ENCODE measurements around the gene PDCD1.
A peak's percentile ranks its signal among the peaks of the same experiment; 100 is the strongest.
"Not testable (repeated sequence)": the region's sequence is repeated elsewhere in the genome, so short reads cannot be mapped to it uniquely, and the experiment has no call there.

Gene PDCD1

DNA sequence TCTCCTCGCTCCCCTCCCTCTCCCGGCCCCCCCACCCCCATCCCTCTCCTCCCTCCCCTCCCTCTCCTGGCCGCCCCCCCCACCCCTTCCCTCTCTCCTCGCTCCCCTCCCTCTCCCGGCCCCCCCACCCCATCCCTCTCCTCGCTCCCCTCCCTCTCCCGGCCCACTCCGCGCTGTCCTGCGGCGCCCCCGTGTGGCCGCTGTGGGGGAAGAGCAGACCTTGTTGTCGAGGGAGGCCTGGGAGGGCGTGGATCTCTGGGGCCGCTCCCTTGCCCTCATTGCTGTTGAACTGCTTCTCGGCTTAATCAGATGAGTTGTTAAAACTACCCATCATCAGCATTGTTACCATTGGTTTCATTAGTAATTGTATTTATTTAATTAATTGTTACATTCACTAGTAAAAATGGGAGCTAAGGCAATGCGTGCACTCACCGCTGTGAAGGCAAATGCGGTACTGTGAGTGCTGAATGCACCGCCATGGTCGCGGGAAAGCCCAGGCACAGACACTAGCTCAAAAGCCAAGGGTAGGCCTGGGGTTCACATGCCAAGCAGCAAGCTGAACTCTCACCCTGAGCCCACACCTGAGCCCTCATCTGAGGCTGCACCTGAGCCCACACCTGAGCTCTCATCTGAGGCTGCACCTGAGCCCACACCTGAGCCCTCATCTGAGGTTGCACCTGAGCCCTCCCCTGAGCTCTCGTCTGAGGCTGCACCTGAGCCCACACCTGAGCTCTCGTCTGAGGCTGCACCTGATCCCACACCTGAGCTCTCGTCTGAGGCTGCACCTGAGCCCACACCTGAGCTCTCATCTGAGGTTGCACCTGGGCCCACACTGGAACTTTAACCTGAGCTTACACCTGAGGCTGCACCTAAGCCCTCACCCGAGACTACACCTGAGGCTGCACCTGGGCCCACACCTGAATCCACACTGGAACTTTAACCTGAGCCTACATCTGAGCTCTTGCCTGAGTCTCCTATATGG is 19.6 kb upstream of the PDCD1 start:
- peak; percentile 56 to 71 (median 60) for DNase-seq

GRCh38 chr2:241877197-241877685 is 18.5 kb upstream of the PDCD1 start:
- no peak for DNase-seq

DNA sequence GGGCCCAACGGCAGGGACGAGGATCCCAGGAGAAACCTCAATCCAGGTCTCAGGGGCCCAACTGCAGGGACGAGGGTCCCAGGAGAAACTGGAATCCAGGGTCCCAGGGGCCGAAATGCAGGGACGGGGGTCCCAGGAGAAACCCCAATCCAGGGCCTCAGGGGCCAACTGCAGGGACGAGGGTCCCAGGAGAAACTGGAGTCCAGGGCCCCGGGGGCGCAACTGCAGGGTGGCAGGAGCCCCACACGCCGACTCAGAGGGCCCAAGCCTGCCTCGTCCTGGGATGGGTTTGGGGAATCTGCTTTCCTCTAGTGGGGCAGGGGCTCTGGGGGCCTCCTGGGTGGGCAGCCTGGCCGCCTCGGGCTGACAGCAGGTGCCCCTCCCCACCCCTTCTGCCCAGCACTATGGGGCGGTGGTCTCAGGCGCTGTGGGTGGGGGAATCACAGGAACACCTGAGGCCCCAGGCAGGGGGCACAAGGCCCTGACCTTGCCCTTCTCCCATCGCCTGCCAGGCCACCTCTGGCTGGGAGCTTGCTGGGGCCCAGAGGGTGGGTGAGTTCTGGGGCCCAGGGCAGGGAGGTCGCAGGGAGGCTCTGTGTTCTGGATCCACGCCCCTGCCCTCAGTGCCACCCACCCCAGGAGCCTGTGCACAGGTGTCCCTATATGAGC is 18.0 kb upstream of the PDCD1 start:
- DNase-seq, result no peak

DNA sequence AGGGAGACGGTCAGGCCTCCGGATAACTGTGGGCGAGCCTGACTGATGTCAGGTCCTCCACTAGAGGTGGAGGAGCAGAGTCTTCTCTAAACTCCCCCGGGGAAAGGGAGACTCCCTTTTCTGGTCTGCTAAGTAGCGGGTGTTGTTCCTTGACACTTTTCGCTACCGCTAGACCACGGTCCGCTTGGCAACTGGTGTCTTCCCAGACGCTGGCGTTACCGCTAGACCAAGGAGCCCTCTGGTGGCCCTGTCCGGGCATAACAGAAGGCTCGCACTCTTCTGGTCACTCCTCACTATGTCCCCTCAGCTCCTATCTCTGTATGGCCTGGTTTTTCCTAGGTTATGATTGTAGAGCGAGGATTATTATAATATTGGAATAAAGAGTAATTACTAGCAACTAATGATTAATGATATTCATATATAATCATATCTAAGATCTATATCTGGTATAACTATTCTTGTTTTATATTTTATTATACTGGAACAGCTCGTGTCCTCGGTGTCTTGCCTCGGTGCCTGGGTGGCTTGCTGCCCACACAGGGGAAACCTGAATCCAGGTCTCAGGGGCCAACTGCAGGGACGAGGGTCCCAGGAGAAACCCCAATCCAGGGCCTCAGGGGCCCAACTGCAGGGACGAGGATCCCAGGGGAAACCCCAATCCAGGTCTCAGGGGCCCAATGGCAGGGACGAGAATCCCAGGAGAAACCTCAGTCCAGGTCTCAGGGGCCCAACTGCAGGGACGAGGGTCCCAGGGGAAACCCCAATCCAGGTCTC is 17.2 kb upstream of the PDCD1 start:
- not testable (repeated sequence) for DNase-seq

DNA sequence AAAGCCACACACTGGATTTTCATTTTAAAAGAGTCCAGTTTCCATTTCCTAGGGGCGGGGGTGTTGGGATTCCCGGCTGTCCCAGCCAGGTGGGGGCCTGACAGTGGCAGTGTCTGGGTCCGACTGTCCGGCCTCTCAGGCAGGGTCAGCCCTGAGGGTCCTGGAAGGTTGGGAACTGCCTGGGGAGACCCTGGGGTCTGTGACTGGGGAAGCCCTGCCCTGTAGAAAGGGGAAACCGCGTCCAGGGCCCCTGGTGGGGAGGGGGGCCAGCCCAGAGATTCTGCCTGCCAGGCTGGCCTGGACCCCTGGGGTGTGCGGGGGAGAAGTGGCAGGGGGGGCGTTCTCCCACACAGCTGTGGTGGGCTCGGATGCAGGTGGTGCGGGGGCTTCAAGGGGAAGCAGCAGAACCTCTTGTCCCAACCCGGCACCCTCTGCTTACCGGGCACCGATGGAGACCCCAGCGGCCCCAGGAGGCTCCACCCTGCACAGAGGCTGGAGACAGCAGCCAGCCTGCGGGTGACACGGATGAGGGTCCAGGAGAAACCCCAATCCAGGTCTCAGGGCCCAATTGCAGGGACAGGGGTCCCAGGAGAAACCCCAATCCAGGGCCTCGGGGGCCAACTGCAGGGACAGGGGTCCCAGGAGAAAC is 15.7 kb upstream of the PDCD1 start:
- no peak for DNase-seq

DNA sequence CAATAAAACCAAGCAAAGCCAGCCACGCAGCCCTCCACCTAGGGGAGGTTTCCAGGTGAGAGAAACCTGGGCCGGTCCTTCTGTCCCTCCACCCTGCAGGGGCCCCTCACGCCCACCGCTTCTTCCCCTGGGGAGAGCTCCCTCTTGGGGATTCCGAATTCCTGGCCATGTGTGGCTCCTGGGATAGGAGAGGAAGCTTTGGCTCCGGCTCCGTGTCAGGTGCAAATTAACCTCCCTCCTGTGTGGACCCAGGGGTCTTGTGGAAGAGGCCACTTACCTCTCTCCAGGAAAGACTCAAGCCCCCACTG is 15.1 kb upstream of the PDCD1 start:
- no peak for DNase-seq

- no peak for DNase-seq
Observed at GRCh38 chr2:241873081-241873802, 14.5 kb upstream of the PDCD1 start.

DNA sequence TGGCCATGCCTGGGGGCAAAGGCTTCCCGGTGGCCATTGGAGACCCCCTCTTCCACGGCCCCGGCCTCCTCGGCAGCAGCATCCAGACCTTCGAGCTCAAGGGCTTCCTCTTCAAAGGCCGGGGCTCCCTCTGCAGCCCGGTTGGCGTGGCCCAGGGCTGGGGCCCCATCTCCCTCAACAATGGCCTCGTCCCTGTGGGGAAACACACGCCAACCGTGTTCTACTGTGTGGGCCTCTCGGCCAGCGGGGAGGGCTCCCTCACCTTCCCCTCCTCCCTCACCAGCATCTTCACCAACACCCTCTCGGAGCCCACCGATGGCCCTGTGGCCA is 13.6 kb upstream of the PDCD1 start:
- DNase-seq, result no peak

DNA sequence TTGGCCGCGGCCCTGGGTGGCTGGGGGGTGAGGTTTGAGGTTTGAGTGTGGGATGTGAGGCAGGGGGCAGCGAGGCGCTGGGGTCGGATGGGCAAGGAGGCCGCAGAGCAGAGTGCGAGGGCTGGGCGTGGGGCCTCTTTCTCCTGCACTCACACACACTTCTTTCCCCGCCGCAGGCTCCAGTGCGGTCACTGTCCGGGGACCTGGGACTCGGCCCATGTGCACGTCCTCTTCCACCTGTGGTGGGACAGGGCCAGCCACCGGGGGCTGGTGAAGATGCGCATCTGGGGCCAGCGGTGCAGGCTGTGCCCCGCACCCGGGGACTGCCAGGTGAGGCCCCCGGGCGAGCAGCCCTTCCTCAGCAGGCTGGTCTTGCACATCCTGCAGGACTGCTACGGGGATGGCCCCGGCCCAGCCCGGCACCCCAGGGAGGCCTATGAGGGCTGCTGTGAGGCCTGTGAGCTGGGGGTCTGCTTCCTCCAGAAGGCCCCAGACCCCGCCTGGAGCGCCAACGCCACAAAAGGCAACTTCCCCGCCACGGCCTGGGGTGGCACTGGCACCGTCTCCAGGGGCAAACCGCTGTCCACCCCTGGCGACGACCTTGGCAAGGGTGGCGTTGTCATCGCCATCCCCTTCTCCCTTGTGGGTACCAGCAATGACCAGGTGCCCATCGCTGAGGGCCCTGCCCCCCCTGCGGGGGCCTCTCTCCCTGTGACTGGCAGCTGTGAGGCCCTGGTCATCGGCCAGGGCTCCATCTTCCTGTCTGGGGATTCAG is 13.0 kb upstream of the PDCD1 start:
- DNase-seq, result no peak

DNA sequence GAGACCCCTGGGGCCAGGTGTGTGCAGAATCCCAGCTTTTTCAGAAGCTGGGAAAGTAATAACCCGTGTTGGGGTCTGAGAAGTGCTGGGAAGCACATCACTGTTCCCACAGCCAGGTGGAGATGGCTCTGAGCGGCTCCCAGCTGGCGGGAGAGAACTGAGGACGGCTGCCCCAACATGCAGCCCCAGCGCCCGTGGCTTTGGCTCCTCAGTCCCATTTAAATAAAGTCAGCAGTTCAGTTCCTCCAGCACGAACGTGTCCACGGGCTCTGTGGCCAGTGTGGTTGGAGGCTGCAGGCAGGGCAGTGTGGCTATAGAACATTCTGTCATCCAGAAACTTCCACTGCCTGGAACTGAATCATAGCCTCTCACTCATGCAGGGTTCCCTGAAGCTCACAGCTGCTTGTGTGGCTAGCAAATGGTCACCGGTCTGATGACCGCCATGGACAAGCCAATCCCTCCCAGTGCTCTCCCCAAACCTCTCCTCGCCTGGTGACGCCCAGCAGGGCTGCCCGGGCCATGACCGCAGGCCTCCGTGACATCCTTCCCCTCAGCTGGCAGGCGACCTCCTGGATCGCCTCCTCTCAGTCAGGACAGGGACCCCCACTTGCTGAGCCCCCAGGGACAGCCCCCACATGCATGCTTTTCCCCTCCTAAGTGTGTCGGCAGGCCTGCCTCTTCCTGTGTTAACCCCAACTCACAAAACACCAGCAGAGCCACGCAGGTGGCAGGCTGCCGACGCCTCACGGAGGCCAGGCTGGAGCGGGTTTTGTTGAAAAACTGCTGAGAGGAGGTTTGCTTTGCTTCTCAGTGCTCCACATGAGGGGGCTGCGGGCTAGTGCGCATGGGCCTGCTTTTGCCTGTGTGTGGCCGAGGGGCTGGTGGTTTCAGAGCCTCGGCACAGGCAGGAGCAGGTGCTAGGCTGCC is 12.2 kb upstream of the PDCD1 start:
- no peak for DNase-seq

GRCh38 chr2:241870081-241870541 is 11.4 kb upstream of the PDCD1 start:
- DNase-seq, result no peak

DNA sequence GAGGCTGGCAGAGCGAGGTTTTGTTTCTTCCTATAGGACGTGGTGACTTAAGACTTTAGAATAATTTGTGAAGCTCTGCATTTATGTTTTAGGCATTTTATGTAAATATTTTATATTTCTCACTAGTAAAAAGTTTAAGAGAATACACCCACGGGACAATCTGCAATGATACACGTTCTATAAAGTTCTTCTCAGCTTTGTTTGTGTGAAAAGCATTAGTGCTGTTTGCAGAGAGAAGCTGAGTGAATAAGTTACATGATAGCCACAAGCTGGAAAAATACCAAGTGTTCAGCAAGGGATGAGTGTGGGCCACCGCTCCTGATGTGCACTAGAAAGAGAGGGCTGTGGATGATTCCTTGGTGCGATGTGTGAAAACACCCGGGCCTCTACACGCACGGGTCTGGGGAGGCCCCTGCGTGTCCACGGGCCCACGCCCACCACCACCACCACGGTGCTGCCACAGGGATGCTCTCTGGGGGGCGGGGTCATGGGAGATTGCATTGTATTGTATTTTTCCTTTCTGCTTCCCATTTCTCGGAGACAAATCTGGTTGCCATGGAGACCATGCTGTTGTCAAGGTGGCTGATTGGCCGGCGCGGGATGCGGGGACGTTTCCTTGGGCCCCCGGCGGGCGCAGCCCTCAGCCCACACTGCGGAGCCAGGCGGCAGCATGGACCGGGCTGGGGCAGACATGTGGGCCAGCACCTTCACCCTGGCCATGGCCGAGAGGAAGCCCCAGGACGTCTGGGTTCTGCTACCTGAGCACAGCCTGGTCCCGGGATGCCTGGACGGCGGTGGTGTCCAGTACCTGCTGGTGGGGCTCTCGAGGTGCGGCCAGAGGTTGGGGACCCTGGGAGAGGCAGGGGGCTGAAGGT is 10.6 kb upstream of the PDCD1 start, which contains the start of gene RTP5:
Gene RTP5 (plus strand): TSS at position 643 of the 875 bp plus-strand sequence. CDS start 28 bp downstream, at position 671.
- no peak for DNase-seq

DNA sequence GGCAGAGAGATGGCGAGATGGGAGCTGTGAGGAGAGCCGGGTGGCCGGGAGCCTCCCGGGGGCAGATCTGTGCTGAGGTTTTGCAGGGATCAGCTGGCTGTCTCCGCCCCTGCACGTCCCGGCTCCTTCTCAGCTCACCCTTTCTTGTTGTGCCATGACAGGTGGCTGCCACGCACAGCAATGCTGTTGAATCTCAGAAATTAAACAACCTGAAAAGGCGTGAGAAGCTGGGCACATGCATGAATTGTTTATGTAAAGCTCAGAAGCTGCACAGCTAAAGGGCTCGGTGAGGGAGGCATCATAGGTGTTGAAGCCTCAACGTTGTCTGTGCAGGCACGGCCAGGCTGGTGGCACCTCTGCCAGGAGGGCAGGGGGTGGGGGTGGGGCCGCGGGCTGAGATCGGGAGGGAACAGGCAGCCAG is 10.0 kb upstream of the PDCD1 start:
- DNase-seq, result no peak

GRCh38 chr2:241867776-241868420 is 9.2 kb upstream of the PDCD1 start:
- no peak for DNase-seq

GRCh38 chr2:241866790-241867645 is 8.3 kb upstream of the PDCD1 start:
- no peak for DNase-seq

- DNase-seq, result no peak
Observed at GRCh38 chr2:241865957-241866789, 7.5 kb upstream of the PDCD1 start.

All from activated CD4-positive, CD25-positive, alpha-beta regulatory T cell (primary cell).